Measurements from ENCODE around the gene BACH2. TPM values are rescaled to one million over a fixed set of nuclear protein-coding genes. Genes with fewer than 3 reads are reported as not detected.

BACH2 gene
- total and polyA plus RNA-seq, 2 of the 4 experiments (the other 2 are of a cell fraction), result 1.3 to 1.4 TPM

- Histone ChIP-seq H3K56ac (ENCODE audit: extremely low read depth, insufficient read depth, low read length) (no peak overlapping the region), H3K4me3 (ENCODE audit: insufficient read depth, low read depth, low read length) (no peak overlapping the region), H3K27me3 (ENCODE audit: control insufficient read depth, insufficient read depth, low read length) (0 out of 2 replicates have a peak, but pooled peaks cover 1% of the 10 kb centered on the region), H4K20me1 (ENCODE audit: insufficient read depth, low read length) (no peaks in the 10 kb centered on the region), H2BK5ac (ENCODE audit: low read depth, low read length, poor library complexity, severe bottlenecking) (no peak overlapping the region), H3K23ac (ENCODE audit: low read depth, low read length) (no peak overlapping the region), H2AK9ac (replicated peaks; ENCODE audit: low read depth, low read length, poor library complexity) (no peak overlapping the region), H2AFZ (replicated peaks; ENCODE audit: low read length, poor library complexity) (no peak overlapping the region), H3K9me3 (ENCODE audit: control insufficient read depth, insufficient read depth, low read length) (no peaks in the 10 kb centered on the region), H2BK15ac (ENCODE audit: low read depth, low read length) (no peak overlapping the region), H4K91ac (ENCODE audit: insufficient read depth, low read depth, low read length) (no peak overlapping the region), H2BK120ac (ENCODE audit: low read depth, low read length) (no peak overlapping the region), H3K18ac (ENCODE audit: low read depth, low read length) (no peak overlapping the region), H4K5ac (ENCODE audit: low read depth, low read length) (no peak overlapping the region), H3K4me1 (ENCODE audit: control insufficient read depth, insufficient read depth, low read length) (peaks cover 3% of the 10 kb centered on the region), H3K79me1 (ENCODE audit: low read depth in 1 of 2, low read length in 2 of 2) (no peaks in the 10 kb centered on the region), H3K4ac (ENCODE audit: low read depth, low read length) (no peak overlapping the region), H3K4me2 (ENCODE audit: low read depth, low read length) (no peak overlapping the region), H3K14ac (replicated peaks; ENCODE audit: low read depth, low read length) (no peak overlapping the region), H2BK20ac (ENCODE audit: low read depth, low read length) (no peak overlapping the region), H3K36me3 (ENCODE audit: control insufficient read depth, insufficient read depth, low read length) (no peaks in the 10 kb centered on the region), H2AK5ac (ENCODE audit: low read depth, low read length) (no peak overlapping the region), H3K9me1 (ENCODE audit: insufficient read depth, low read length) (no peaks in the 10 kb centered on the region), H3K9ac (ENCODE audit: low read depth, low read length) (no peak overlapping the region), H3K27ac (ENCODE audit: insufficient read depth, low read length) (no peak overlapping the region), H4K8ac (ENCODE audit: low read depth in 2 of 2, low read length in 2 of 2) (no peak overlapping the region)
- in situ Hi-C loops (cut with MboI; ENCODE audit: low sequenced_read_pairs) (no loop called here), intact Hi-C loops (cut with micrococcal nuclease) (no loop called here), dilution Hi-C loops (cut with HindIII; ENCODE audit: low sequenced_read_pairs, unreplicated experiment) (no loop called here)
- ChIA-PET POLR2A (ENCODE audit: unreplicated experiment) (no interaction called here), CTCF (no interaction called here)
- DNase-seq (no peak), ATAC-seq (ENCODE audit: low read depth) (no peak)
- WGBS, 2 experiments (ENCODE audit: extremely low coverage in 2 of 2, insufficient read length in 1 of 2), result 80% methylated on average over 2 of the region's 4 CpGs; no CpG with 5 or more reads in 1 of the 2 experiments
- TF ChIP-seq BHLHE40 (IDR thresholded peaks at IDR 0.05; ENCODE audit: low read depth, low read length) (no peak), RFX5 (IDR thresholded peaks at IDR 0.05; ENCODE audit: low read depth, low read length) (no peak), MXI1 (IDR thresholded peaks at IDR 0.05; ENCODE audit: borderline replicate concordance, low read depth, low read length) (no peak), CEBPB (IDR thresholded peaks at IDR 0.05; ENCODE audit: low read depth, low read length) (no peak), FOS (IDR thresholded peaks at IDR 0.05; ENCODE audit: low read depth, low read length) (no peak), SMC3 (IDR thresholded peaks at IDR 0.05; ENCODE audit: low read depth, low read length) (no peak), CHD1 (IDR thresholded peaks at IDR 0.05; ENCODE audit: low read depth, low read length) (no peak), RAD21 (IDR thresholded peaks at IDR 0.05; ENCODE audit: low read length) (no peak), RCOR1 (IDR thresholded peaks at IDR 0.05; ENCODE audit: insufficient replicate concordance, low read length) (no peak), MAFK (IDR thresholded peaks at IDR 0.05; ENCODE audit: low read depth, low read length) (no peak), NFE2L2 (IDR thresholded peaks at IDR 0.05; ENCODE audit: low read depth, low read length) (no peak), MAZ (IDR thresholded peaks at IDR 0.05; ENCODE audit: borderline replicate concordance, low read depth, low read length) (no peak), POLR2A (IDR thresholded peaks at IDR 0.05; ENCODE audit: low read depth, low read length) (no peak)
- TF ChIP-seq, protein P1, sequence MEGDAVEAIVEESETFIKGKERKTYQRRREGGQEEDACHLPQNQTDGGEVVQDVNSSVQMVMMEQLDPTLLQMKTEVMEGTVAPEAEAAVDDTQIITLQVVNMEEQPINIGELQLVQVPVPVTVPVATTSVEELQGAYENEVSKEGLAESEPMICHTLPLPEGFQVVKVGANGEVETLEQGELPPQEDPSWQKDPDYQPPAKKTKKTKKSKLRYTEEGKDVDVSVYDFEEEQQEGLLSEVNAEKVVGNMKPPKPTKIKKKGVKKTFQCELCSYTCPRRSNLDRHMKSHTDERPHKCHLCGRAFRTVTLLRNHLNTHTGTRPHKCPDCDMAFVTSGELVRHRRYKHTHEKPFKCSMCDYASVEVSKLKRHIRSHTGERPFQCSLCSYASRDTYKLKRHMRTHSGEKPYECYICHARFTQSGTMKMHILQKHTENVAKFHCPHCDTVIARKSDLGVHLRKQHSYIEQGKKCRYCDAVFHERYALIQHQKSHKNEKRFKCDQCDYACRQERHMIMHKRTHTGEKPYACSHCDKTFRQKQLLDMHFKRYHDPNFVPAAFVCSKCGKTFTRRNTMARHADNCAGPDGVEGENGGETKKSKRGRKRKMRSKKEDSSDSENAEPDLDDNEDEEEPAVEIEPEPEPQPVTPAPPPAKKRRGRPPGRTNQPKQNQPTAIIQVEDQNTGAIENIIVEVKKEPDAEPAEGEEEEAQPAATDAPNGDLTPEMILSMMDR (conservative IDR thresholded peaks at IDR 0.05; ENCODE audit: low read depth, low read length), result no peak
- TF ChIP-seq, protein P2, sequence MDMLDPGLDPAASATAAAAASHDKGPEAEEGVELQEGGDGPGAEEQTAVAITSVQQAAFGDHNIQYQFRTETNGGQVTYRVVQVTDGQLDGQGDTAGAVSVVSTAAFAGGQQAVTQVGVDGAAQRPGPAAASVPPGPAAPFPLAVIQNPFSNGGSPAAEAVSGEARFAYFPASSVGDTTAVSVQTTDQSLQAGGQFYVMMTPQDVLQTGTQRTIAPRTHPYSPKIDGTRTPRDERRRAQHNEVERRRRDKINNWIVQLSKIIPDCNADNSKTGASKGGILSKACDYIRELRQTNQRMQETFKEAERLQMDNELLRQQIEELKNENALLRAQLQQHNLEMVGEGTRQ (IDR thresholded peaks at IDR 0.05; ENCODE audit: low read depth, low read length), result no peak
- TF ChIP-seq, protein P3, sequence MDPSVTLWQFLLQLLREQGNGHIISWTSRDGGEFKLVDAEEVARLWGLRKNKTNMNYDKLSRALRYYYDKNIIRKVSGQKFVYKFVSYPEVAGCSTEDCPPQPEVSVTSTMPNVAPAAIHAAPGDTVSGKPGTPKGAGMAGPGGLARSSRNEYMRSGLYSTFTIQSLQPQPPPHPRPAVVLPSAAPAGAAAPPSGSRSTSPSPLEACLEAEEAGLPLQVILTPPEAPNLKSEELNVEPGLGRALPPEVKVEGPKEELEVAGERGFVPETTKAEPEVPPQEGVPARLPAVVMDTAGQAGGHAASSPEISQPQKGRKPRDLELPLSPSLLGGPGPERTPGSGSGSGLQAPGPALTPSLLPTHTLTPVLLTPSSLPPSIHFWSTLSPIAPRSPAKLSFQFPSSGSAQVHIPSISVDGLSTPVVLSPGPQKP (IDR thresholded peaks at IDR 0.05; ENCODE audit: borderline replicate concordance, low read depth, low read length), result no peak
- no TSS peak for BruUV-seq (replicated peaks)
These were observed 150.6 kb downstream of the BACH2 start for GRCh38 chr6:90146024-90146423.
